ENCODE results near the gene BRCA1. TPM values are rescaled to one million over a fixed set of nuclear protein-coding genes. Genes with fewer than 3 reads are reported as not detected.

BRCA1 gene
- total RNA-seq, 1 experiment from 2014 or later = 44.1 TPM

DNA sequence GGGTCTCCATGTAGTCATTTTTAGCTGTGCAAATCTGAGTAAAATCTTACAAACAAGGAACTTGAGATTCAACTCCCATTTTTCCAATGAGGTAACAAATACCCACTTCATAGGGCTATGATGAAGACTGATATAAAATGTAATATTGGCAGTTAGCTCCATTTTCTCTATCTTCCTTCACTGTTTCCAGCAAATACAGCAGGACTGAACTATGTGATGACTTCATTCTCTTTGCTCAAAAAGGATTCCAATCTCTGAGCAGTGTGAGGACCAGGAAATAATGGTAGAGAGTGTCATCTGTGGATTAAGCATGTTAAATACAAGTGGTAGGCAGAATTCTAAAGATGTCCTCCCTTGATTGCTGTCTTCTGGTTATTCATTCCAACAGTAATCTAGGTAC is 81.9 kb downstream of the BRCA1 start:
- H3K9me2 ChIP-seq (ENCODE audit: insufficient read depth) = no peaks in the 10 kb centered on the region
- no peak overlapping the region for H3K9ac ChIP-seq (ENCODE audit: low read length)
- ChIA-PET POLR2A (no interaction called here), RAD21 (ENCODE audit: low non-redundant PET in 1 of 2, low total read pairs in 2 of 2, uncharacterized antibody in 2 of 2, unreplicated experiment in 2 of 2) (no interaction called here), CTCF (no interaction called here)
- no peak overlapping the region for H3K4me3 ChIP-seq (replicated peaks in 1 of 2; ENCODE audit: low read depth in 1 of 2, low read length in 2 of 2)
- H3K9me3 ChIP-seq (ENCODE audit: control insufficient read depth in 1 of 2, insufficient read depth in 1 of 2, low read depth in 1 of 2, low read length in 2 of 2) = no peaks in the 10 kb centered on the region
- H2AFZ ChIP-seq (ENCODE audit: low read depth, low read length, poor library complexity, severe bottlenecking) = no peak overlapping the region
- peaks cover 2 to 5% of the 10 kb centered on the region in 2 experiments; a peak in 3 of 4 replicates for H3K36me3 ChIP-seq (ENCODE audit: control insufficient read depth in 1 of 2, insufficient read depth in 2 of 2, low read length in 2 of 2)
- no peak overlapping the region for H3K27ac ChIP-seq (ENCODE audit: low read depth, low read length)
- H3K27me3 ChIP-seq (ENCODE audit: insufficient read depth, low read length) = no peaks in the 10 kb centered on the region
- no peaks in the 10 kb centered on the region for H3K4me1 ChIP-seq (ENCODE audit: control insufficient read depth in 1 of 2, insufficient read depth in 2 of 2, low read length in 2 of 2)
- BruUV-seq (replicated peaks) = no TSS peak
- H4K20me1 ChIP-seq (ENCODE audit: insufficient read depth) = no peaks in the 10 kb centered on the region
- intact Hi-C loops (cut with micrococcal nuclease) = no loop called here
- no peak overlapping the region for H3K4me2 ChIP-seq (ENCODE audit: low read length)
- H3K79me2 ChIP-seq (ENCODE audit: insufficient read depth, low read length) = no peaks in the 10 kb centered on the region
- ATAC-seq (no peak), DNase-seq (ENCODE audit: low read depth, low spot score) (no peak)
- TF ChIP-seq POLR2A (IDR thresholded peaks at IDR 0.05; ENCODE audit: borderline replicate concordance, extremely low read depth, insufficient read depth, insufficient read length) (no peak), CEBPB (IDR thresholded peaks at IDR 0.05; ENCODE audit: low read depth) (no peak), ELF1 (IDR thresholded peaks at IDR 0.05; ENCODE audit: borderline replicate concordance, low read depth) (no peak), JUND (IDR thresholded peaks at IDR 0.05) (no peak), FOSL1 (IDR thresholded peaks at IDR 0.05; ENCODE audit: low read depth) (no peak), EGR1 (IDR thresholded peaks at IDR 0.05; ENCODE audit: low read depth) (no peak), SRF (IDR thresholded peaks at IDR 0.05; ENCODE audit: low read depth) (no peak), ZFX (IDR thresholded peaks at IDR 0.05) (no peak), EZH2phosphoT487 (IDR thresholded peaks at IDR 0.05; ENCODE audit: borderline replicate concordance) (no peak), EZH2 (IDR thresholded peaks at IDR 0.05) (no peak), TCF7L2 (IDR thresholded peaks at IDR 0.05; ENCODE audit: borderline replicate concordance, extremely low read depth, insufficient read depth, insufficient read length) (no peak)
- TF ChIP-seq, protein P1, sequence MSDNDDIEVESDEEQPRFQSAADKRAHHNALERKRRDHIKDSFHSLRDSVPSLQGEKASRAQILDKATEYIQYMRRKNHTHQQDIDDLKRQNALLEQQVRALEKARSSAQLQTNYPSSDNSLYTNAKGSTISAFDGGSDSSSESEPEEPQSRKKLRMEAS (IDR thresholded peaks at IDR 0.05) = no peak
- TF ChIP-seq, protein P2, sequence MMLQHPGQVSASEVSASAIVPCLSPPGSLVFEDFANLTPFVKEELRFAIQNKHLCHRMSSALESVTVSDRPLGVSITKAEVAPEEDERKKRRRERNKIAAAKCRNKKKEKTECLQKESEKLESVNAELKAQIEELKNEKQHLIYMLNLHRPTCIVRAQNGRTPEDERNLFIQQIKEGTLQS (IDR thresholded peaks at IDR 0.05) = no peak
- TF ChIP-seq, protein P3, sequence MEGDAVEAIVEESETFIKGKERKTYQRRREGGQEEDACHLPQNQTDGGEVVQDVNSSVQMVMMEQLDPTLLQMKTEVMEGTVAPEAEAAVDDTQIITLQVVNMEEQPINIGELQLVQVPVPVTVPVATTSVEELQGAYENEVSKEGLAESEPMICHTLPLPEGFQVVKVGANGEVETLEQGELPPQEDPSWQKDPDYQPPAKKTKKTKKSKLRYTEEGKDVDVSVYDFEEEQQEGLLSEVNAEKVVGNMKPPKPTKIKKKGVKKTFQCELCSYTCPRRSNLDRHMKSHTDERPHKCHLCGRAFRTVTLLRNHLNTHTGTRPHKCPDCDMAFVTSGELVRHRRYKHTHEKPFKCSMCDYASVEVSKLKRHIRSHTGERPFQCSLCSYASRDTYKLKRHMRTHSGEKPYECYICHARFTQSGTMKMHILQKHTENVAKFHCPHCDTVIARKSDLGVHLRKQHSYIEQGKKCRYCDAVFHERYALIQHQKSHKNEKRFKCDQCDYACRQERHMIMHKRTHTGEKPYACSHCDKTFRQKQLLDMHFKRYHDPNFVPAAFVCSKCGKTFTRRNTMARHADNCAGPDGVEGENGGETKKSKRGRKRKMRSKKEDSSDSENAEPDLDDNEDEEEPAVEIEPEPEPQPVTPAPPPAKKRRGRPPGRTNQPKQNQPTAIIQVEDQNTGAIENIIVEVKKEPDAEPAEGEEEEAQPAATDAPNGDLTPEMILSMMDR (IDR thresholded peaks at IDR 0.05 in 2 of 3, conservative IDR thresholded peaks at IDR 0.05 in 1 of 3; ENCODE audit: borderline replicate concordance in 1 of 3, insufficient read depth in 1 of 3, low read depth in 2 of 3, low read length in 2 of 3) = no peak
- TF ChIP-seq, protein P4, sequence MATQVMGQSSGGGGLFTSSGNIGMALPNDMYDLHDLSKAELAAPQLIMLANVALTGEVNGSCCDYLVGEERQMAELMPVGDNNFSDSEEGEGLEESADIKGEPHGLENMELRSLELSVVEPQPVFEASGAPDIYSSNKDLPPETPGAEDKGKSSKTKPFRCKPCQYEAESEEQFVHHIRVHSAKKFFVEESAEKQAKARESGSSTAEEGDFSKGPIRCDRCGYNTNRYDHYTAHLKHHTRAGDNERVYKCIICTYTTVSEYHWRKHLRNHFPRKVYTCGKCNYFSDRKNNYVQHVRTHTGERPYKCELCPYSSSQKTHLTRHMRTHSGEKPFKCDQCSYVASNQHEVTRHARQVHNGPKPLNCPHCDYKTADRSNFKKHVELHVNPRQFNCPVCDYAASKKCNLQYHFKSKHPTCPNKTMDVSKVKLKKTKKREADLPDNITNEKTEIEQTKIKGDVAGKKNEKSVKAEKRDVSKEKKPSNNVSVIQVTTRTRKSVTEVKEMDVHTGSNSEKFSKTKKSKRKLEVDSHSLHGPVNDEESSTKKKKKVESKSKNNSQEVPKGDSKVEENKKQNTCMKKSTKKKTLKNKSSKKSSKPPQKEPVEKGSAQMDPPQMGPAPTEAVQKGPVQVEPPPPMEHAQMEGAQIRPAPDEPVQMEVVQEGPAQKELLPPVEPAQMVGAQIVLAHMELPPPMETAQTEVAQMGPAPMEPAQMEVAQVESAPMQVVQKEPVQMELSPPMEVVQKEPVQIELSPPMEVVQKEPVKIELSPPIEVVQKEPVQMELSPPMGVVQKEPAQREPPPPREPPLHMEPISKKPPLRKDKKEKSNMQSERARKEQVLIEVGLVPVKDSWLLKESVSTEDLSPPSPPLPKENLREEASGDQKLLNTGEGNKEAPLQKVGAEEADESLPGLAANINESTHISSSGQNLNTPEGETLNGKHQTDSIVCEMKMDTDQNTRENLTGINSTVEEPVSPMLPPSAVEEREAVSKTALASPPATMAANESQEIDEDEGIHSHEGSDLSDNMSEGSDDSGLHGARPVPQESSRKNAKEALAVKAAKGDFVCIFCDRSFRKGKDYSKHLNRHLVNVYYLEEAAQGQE (IDR thresholded peaks at IDR 0.05; ENCODE audit: low read depth) = no peak
